ENCODE data around the gene NANOS3. TPM values are rescaled to one million over a fixed set of nuclear protein-coding genes. Genes with fewer than 3 reads are reported as not detected.

The NANOS3 gene
- total and polyA plus RNA-seq, 9 of the 15 experiments (the other 6 are each of a cell fraction or from before 2014, with no cell fraction given) = not detected

DNA sequence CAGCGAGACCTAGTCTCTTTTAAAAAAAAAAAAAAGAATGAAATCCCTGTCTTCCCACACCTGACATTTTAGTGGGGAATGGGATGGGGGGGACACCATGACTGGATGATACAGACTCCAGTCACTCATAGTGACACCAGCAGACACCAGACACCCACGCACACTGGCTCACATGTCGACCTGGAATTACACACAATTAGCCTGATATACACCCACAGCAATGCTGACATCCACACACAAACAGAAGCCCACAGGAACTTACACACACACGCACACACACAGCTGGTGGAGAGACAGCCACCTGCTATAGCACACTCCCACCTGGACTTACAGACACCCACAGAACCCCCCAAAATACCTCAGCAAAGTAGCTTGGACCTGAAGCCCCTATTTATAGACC, 8.3 kb upstream of the NANOS3 start:
- Histone ChIP-seq H3K27me3 (ENCODE audit: control insufficient read depth in 2 of 2, insufficient read depth in 2 of 2, low read length in 2 of 2) (peaks cover 14 to 25% of the 10 kb centered on the region in 2 experiments; a peak in 4 of 5 replicates), H4K20me1 (replicated peaks; ENCODE audit: control insufficient read depth, insufficient read depth, low read length) (peaks cover 5% of the 10 kb centered on the region; the same call in 1 of the 2 replicates), H3K79me2 (ENCODE audit: control insufficient read depth, insufficient read depth, low read length) (no peaks in the 10 kb centered on the region), H3K4me2 (ENCODE audit: insufficient read depth, low read length) (no peak overlapping the region), H3K36me3 (ENCODE audit: control insufficient read depth, insufficient read depth, low read length) (no peaks in the 10 kb centered on the region), H3K9me3 (replicated peaks; ENCODE audit: control insufficient read depth, insufficient read depth, low read depth, low read length) (no peaks in the 10 kb centered on the region; the same call in 1 of the 2 replicates), H3K27ac (ENCODE audit: extremely low read depth, low read depth, low read length) (no peak overlapping the region), H3K9ac (ENCODE audit: insufficient read depth in 1 of 2, low read depth in 2 of 2, low read length in 2 of 2) (no peak overlapping the region), H3K4me1 (replicated peaks in 1 of 2; ENCODE audit: control insufficient read depth in 2 of 2, insufficient read depth in 2 of 2, low read length in 2 of 2) (peaks cover 6 to 33% of the 10 kb centered on the region in 2 experiments), H3K9me1 (ENCODE audit: control insufficient read depth, insufficient read depth, low read length) (no peaks in the 10 kb centered on the region), H2AFZ (ENCODE audit: low read depth, low read length) (no peak overlapping the region), H3K4me3 (no peak overlapping the region)
- in situ Hi-C loops (cut with MboI) = no loop called here
- intact Hi-C loops (cut with micrococcal nuclease) = no loop called here
- WGBS (ENCODE audit: insufficient coverage, low coverage, missing lambda C conversion rate) = 8% methylated on average over 3 of the region's 4 CpGs
- no peak for TF ChIP-seq PTTG1 (tag; IDR thresholded peaks at IDR 0.05; ENCODE audit: low read depth)
- no peak for TF ChIP-seq ZNF551 (CRISPR knock-in tag; IDR thresholded peaks at IDR 0.05)
- peak; percentile 83 for TF ChIP-seq EGR1 (conservative IDR thresholded peaks at IDR 0.05)
- DNase-seq (ENCODE audit: extremely low read depth in 1 of 4, low spot score in 3 of 4) = no peak
- no peak for ATAC-seq
- ChIA-PET CTCF (ENCODE audit: low intra/inter-chr PET ratio) (no interaction called here), POLR2A (interaction anchor here (1.0 kb wide), 1 partner anchor 120 kb away, joined by 3 read pairs; no protein-coding TSS in a partner anchor)
- BruUV-seq (replicated peaks) = no TSS peak
- no peak for FAIRE-seq

- Histone ChIP-seq H3K9me1 (ENCODE audit: control insufficient read depth, insufficient read depth, low read length) (no peaks in the 10 kb centered on the region), H3K27ac (ENCODE audit: extremely low read depth, low read depth, low read length) (no peak overlapping the region), H2AFZ (ENCODE audit: low read depth, low read length) (no peak overlapping the region), H4K20me1 (replicated peaks; ENCODE audit: control insufficient read depth, insufficient read depth, low read length) (peaks cover 5% of the 10 kb centered on the region; the same call in 1 of the 2 replicates), H3K4me3 (no peak overlapping the region), H3K9ac (ENCODE audit: insufficient read depth in 1 of 2, low read depth in 2 of 2, low read length in 2 of 2) (no peak overlapping the region), H3K36me3 (ENCODE audit: control insufficient read depth, insufficient read depth, low read length) (no peaks in the 10 kb centered on the region), H3K9me3 (replicated peaks; ENCODE audit: control insufficient read depth, insufficient read depth, low read depth, low read length) (no peaks in the 10 kb centered on the region; the same call in 1 of the 2 replicates), H3K4me2 (ENCODE audit: insufficient read depth, low read length) (no peak overlapping the region), H3K4me1 (replicated peaks in 1 of 2; ENCODE audit: control insufficient read depth in 2 of 2, insufficient read depth in 2 of 2, low read length in 2 of 2) (peaks cover 6 to 36% of the 10 kb centered on the region in 2 experiments), H3K27me3 (ENCODE audit: control insufficient read depth in 2 of 2, insufficient read depth in 2 of 2, low read length in 2 of 2) (peaks cover 12 to 23% of the 10 kb centered on the region in 2 experiments; a peak in 4 of 5 replicates), H3K79me2 (ENCODE audit: control insufficient read depth, insufficient read depth, low read length) (no peaks in the 10 kb centered on the region)
- intact Hi-C loops (cut with micrococcal nuclease) (no loop called here), in situ Hi-C loops (cut with MboI) (no loop called here)
- FAIRE-seq = no peak
- no TSS peak for BruUV-seq (replicated peaks)
- ChIA-PET CTCF (ENCODE audit: low intra/inter-chr PET ratio) (no interaction called here), POLR2A (no interaction called here)
- 28% methylated on average over 10 of the region's 13 CpGs for WGBS (ENCODE audit: insufficient coverage, low coverage, missing lambda C conversion rate)
- no peak for DNase-seq (ENCODE audit: extremely low read depth in 1 of 4, low spot score in 3 of 4)
- no peak for ATAC-seq
- TF ChIP-seq TFAP4 (CRISPR knock-in tag; IDR thresholded peaks at IDR 0.05; ENCODE audit: borderline replicate concordance) = no peak
- TF ChIP-seq RBM25 (IDR thresholded peaks at IDR 0.05; ENCODE audit: low read depth, low read length, severe bottlenecking) = no peak
- TF ChIP-seq DMBX1 (CRISPR knock-in tag; IDR thresholded peaks at IDR 0.05; ENCODE audit: borderline replicate concordance) = no peak
- no peak for TF ChIP-seq NCOA1 (IDR thresholded peaks at IDR 0.05; ENCODE audit: low read depth)
- TF ChIP-seq CREM (IDR thresholded peaks at IDR 0.05; ENCODE audit: low read depth) = no peak
- TF ChIP-seq ZNF41 (CRISPR knock-in tag; conservative IDR thresholded peaks at IDR 0.05) = no peak
- TF ChIP-seq CBX2 (IDR thresholded peaks at IDR 0.05; ENCODE audit: insufficient read depth, low read length, poor library complexity, severe bottlenecking) = no peak
- no peak for TF ChIP-seq THAP12 (CRISPR knock-in tag; IDR thresholded peaks at IDR 0.05)
- TF ChIP-seq HMG20B (CRISPR knock-in tag; IDR thresholded peaks at IDR 0.05) = no peak
- no peak for TF ChIP-seq HIVEP1 (CRISPR knock-in tag; IDR thresholded peaks at IDR 0.05)
- TF ChIP-seq SRSF7 (optimal IDR thresholded peaks at IDR 0.05; ENCODE audit: low read depth, low read length) = no peak
- no peak for TF ChIP-seq ZNF717 (CRISPR knock-in tag; IDR thresholded peaks at IDR 0.05)
Observed at GRCh38 chr19:13869281-13869680, 7.7 kb upstream of the NANOS3 start.
